C4-2B (cell line): ENCODE results near the gene DIS3L2.

Experiments
- H3K27ac ChIP-seq: fragments of 450-650 bp; 2 replicates; pipeline ENCODE4 v1.5.1; 2017
- ZFX ChIP-seq: fragments of 450-650 bp; IDR thresholded peaks from 2 replicates; pipeline ENCODE4 v1.6.1; 2017
- TF ChIP-seq, protein P1 (sequence below): fragments of 450-650 bp; conservative IDR thresholded peaks from 2 replicates; pipeline ENCODE4 v1.5.1; 2017; ENCODE audit warnings: mild to moderate bottlenecking

Gene DIS3L2

DNA sequence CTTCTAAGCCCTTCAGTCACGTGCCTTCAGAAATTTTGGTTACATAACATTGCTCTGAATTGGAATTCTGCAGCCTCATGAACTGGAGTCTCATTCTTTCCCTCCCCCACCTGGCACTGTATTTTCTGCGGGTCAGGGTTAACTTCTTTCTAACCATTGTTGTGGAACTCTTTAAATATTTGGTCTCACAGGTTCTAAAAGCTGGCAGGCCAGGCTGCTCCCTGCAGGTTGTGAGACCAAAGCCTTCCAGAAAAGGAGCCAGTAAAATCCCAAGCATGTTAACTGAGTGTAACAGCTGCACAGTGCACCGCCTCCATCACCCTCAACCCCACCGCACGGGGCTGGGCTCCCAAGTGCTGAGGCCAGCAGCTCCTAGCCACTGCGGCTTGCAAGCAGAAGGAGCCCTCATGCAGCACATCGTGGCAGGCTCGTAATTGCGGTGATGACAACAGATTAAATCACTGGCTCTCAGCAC, 243.0 kb downstream of the DIS3L2 start:
- no peak for TF ChIP-seq ZFX
- TF ChIP-seq, protein P1, sequence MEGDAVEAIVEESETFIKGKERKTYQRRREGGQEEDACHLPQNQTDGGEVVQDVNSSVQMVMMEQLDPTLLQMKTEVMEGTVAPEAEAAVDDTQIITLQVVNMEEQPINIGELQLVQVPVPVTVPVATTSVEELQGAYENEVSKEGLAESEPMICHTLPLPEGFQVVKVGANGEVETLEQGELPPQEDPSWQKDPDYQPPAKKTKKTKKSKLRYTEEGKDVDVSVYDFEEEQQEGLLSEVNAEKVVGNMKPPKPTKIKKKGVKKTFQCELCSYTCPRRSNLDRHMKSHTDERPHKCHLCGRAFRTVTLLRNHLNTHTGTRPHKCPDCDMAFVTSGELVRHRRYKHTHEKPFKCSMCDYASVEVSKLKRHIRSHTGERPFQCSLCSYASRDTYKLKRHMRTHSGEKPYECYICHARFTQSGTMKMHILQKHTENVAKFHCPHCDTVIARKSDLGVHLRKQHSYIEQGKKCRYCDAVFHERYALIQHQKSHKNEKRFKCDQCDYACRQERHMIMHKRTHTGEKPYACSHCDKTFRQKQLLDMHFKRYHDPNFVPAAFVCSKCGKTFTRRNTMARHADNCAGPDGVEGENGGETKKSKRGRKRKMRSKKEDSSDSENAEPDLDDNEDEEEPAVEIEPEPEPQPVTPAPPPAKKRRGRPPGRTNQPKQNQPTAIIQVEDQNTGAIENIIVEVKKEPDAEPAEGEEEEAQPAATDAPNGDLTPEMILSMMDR: no peak
- H3K27ac ChIP-seq: peak overlapping the region; percentile 68

DNA sequence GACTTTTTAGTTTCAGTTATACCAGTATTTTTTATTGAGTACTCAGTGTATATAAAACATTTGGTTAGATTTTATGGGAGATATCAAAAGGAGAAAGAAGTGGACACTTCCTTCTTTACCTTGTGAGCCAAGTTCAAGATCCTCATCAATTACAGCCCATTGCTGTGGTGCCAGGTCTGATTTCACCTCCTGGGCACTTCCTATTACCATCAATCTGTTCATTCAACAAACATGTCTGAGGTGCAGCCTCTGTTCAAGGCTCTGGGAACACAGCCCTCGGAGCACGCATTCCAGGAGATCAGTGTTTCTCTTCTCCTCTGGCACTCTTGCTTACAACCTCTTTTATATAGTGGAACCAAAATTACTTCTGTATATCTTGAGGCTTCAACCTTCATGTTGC, 245.7 kb downstream of the DIS3L2 start:
- peak overlapping the region; percentile 64; the same call in 1 of the 2 replicates for H3K27ac ChIP-seq
- TF ChIP-seq, protein P1: no peak
- no peak for TF ChIP-seq ZFX

DNA sequence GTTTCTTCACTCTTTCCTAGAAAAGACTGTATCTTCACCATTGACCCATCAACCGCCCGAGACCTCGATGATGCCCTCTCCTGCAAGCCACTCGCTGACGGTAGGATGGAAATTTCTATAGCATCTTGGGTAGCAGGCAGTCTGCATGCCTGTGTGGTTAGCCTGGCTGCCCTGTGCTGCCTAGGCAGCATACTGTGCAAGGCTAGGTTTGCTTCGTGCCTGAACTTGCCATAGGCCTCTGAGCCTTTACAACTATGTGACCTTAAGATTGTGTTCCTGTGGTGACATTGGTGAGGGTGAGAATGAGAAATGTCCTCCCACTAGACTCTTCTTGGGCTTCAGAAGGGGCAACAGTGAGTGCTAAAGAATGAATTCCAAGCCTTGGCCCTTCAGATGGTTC, 248.8 kb downstream of the DIS3L2 start:
- TF ChIP-seq, protein P1: no peak
- TF ChIP-seq ZFX: no peak
- H3K27ac ChIP-seq: no peak overlapping the region

DNA sequence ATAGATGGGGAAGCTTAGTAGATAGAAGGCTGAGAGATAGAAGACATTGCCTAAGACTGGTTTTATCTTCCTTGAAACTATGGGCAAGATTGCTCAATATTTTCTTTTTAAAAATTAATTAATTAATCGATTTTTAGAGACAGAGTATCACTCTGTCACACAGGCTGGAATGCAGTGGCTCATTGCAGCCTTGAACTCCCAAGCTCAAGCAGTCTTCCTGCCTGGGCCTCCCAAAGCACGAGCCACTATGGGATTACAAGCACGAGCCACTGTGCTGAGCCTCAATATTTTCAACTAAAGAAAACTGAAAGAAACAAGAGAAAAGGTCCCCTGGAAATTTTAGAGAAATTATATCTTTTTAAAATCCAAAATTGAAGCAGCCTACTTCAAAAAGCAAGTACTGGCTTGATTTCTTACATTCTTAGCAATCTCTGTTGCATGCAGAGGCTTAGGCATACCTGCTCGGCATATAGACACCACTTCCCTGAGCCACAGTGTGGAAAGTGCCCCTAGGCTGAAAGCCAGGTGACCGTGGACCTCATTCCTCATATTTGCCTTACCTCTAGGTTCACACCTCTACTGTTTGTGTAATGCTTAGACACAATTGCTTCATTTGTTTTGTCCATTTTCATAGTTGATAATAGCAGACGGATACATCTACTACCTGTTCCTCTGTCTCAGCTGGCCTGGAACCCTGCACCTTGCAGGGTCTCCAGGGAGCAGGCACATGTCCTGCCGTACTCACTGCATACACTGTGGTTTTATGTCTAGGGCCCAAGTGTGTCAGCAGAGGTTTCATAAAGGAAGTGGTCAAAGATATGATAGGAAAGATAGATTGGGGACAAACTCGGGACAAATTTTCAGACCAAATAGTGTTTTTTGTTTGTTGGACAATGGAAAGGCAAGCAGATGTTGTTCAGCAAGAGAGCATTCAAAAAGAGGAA, 250.5 kb downstream of the DIS3L2 start:
- no peak overlapping the region for H3K27ac ChIP-seq
- TF ChIP-seq, protein P1: no peak
- TF ChIP-seq ZFX: no peak

DNA sequence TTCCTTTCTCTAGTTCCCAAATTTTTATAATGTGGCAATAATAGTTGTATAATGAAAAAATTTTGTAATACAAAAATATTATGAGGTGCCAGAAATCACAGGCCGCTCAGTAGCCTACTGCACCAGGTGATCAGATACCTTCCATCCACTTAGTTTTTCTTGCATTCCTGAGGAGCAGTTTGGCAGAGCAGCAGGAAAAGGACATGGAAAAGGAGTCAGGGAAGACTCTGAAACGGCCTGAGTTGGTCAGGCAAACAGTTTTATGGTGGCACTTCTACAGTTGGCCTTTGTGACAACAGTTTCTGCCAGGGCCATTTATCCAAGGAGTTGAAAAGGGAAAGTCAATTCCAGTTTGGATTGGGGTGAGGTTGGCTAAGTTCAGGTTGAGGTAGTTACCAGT, 251.7 kb downstream of the DIS3L2 start:
- no peak overlapping the region for H3K27ac ChIP-seq
- TF ChIP-seq, protein P1: no peak
- TF ChIP-seq ZFX: no peak

DNA sequence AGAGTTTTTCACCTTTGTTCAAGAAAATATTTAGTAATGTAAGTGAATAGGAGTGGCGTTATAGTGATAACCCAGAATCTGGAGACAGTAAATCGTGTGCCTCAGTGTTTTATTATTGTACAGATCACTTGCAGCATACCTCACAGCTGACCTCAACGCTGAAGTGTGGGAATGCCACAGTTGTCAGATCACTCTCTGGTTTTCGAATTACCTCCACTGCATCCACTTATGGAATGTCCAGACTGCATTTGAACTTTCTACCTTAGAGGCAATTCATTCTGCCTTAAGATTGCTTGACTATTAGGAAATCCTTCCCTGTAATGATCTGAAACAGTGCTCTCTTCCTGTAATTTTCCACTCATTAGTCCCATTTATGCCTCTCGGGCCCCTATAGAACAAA, 252.5 kb downstream of the DIS3L2 start:
- no peak overlapping the region for H3K27ac ChIP-seq
- no peak for TF ChIP-seq ZFX
- TF ChIP-seq, protein P1: no peak

DNA sequence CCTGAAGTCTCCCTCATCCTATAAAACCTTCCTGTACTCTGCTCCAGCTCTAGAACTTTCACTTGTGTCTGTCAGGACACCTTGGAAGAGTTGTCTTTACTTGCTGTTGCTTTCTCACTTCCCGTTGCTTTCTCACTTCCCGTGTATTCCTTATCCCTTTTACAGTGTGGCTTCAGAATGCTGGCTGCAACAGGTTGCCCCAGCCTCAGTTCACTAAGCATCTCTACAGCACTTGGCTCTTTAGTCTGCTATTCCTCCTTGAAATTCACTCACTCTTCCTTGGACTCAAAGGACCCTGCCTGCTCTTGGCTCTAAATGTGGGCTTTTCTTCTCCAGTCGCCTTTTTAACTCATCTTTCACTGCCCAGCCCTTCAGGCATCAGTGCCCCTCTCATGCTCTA, 254.5 kb downstream of the DIS3L2 start:
- no peak overlapping the region for H3K27ac ChIP-seq
- TF ChIP-seq, protein P1: no peak
- no peak for TF ChIP-seq ZFX
